HPDE6-E6E7 (cell line): Measurements from ENCODE around the gene ITLN2.
"Not testable (repeated sequence)": the region's sequence is repeated elsewhere in the genome, so short reads cannot be mapped to it uniquely, and the experiment has no call there.

ENCODE experiments used
- DNase-seq: peaks from one replicate; pipeline ENCODE4 v3.0.0; 2011; ENCODE audit warnings: missing footprints; ENCODE audit errors: extremely low spot score

Gene ITLN2

DNA sequence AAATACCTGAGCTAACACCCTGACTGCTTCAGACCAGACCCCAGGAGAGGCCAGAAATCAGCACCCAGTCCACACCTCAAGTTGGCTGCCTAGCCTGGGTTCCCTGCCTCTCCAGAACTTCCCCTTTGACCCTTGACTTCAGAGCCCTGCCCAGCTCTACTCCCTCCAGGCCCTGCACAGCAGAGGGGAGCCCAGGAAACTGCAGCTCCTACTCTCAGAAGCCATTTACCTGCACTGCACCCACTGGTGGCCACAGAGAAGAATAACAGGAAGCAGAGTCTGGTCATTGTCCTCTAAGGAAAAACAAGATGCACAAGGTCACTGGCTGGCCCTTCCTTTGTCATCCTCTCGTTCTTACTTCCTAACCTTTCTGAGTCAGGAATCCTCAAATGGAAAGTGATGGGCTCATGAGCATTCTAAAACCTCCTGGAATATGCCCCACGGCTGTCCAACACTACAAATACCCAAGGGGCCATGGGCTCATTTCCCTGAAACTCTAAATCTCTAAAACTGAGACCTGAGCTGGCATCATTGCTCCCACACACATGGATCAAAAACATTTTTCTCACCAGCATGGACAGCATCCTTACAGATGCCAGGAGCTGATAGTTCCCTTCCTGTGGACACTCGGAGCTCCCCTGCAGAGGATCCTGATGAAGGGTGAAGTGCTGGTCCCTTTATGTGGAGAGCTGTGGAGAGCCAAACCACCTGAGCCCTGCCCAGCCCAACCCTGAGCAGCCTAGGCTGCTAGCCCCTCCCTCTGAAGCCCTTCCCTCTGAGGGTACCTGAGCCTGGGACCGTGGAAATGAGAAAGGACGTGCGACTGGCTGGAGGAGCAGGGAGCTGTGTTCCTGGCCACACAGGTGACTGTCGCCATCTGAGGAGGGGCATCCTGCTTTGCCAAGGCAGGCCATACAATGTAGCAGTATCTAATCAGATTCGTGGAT, at the start of gene ITLN2:
Gene ITLN2 (minus strand): TSS at position 652 of the 947 bp plus-strand sequence. CDS start 68 bp downstream, at position 584.
- DNase-seq = no peak

DNA sequence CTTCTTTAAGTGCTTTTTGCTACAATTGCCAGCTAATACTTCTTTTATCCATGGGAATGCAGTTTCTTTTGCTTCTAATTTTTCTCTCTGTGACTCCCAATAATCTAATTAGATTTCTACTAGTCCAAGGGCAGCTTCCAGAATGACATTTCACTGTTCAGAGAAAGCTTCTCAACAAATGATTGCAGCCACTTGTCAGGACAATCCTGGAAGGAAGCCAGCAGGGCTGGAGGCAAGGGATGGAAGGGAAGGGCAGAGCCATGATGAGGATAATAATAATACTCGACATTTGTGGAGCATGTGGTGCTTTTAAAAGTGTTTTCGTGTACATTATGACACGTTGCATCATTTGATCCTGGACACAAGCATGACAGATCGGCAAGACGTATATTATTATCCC, 46.9 kb upstream of the ITLN2 start:
- DNase-seq = no peak

DNA sequence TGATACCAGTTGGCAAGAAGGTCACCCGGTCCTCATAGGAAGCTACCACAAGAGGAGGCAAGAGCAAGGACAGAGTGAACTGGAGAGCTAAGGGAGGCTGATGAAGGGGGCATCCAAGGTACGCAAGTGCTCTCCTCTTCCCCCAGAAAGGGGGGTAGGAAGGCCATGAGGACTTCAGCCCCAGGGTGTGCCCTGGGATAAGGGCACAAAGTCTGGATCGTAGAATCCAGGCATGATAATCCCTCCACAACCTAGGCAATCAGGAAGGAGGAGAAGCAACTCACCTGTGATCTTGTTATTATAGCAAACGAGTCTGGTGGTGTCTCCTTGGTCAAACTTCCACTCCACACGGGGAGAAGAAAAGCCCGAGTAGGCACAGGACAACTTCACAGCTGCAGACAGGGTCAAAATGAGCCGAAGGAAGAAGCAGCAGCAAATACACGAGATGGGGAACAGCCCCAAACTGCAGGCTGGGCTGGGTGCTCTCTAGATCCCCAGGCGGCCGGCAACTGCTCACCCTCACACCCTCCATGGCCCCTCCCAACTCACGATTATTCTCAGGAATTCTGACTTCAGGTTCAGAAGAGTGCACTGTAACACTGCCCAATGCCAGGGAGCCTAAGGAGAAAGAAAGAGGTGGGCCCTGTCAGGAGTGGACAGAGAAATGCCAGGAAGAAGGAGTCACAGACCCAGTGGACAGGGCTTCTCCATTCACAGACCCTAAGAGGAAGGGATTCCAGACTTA, 46.3 kb upstream of the ITLN2 start:
- no peak for DNase-seq

DNA sequence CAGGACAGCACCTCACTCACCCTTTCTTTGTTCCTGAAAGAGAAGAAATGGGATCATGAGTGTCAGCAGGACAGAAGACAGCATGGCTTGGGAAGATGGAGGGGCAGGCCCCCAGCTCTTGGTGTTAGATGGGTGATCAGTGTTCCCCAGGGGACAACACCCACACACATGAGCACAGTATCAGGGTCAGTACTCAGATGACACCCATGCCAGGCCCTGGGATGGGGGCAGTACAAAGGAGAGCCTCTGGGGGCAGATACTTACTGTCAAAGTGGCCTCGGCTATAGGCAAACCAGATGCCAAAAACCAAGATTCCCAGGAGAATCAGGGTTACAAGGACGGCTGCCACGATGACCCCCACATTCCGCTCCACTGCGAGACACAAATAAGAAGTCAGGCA, 44.8 kb upstream of the ITLN2 start:
- DNase-seq = no peak

DNA sequence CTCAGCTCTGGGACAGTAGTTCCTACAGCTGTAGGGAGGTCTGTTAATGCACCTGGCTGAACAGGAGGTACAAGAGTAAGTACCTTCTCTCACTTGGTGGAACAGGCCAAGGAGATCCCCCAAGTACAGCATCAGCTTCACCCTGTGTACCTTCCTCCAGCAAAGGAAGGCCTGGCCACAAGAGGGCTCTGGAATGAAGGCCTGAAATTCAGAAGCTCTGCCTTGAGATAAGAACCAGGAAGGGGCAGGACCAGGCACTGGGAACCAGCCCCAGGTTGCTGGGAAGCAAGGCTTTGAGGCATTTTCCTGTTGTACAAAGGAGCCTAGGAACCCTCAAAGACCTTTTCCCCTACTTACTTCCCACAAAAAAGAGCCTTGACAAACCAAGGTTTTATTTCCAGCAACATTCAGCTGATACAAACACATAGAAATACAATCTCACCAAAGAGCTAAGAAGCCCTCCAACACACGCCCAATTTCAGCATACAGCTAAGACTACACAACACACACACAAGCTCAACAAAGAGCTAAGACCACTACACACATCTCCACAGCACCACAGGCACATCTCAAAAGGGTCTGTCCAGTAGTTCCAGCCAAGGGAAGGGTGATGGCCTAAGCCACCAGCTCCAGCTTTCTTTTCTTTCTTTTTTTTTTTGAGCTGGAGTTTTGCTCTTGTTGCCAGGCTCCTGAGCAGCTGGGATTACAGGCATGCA, 42.9 kb upstream of the ITLN2 start:
- peak; percentile 79 for DNase-seq

DNA sequence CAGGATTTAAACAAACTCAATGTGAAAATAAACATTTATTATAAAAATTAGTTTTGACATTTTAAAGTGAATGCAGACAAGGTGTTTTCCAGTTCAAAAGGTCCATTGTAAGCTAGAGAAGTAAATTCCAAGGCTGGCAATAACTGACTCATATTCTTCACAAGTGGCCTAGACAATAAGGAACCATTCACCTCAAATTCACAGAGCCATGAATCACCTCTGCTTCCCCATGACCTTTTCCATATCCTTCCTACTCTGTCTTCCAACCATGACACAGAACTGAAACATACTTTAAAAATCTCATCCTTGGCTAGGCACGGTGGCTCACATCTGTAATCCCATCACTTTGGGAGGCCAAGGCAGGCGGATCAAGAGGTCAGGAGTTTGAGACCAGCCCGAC, 41.6 kb upstream of the ITLN2 start:
- DNase-seq = peak; percentile 84

DNA sequence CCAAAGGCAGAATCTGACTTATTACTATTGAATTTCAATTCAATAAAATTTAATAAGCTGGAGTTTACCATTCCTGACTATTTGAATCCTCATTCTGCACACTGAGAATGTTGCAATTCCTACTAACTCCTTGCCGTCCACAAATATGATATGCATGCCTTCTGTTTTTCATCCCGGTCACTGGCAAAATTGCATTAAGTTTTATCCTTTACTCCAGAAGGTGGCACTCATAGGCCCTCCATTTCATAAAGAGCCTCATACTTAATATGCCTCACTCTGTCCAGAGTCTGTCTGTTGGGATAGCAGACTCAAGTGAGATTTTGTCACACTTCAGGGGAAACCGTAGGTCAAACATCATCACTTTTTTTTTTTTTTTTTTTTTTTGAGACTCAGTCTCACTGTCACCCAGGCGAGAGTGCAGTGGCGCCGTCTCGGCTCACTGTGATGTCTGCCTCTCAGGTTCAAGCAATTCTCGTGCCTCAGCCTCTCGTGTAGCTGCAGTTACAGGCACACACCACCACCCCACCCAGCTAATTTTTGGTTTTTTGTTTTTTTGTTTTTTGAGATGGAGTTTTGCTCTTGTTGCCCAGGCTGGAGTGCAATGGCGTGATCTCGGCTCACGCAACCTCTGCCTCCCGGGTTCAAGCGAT, 39.1 kb upstream of the ITLN2 start:
- DNase-seq = no peak

DNA sequence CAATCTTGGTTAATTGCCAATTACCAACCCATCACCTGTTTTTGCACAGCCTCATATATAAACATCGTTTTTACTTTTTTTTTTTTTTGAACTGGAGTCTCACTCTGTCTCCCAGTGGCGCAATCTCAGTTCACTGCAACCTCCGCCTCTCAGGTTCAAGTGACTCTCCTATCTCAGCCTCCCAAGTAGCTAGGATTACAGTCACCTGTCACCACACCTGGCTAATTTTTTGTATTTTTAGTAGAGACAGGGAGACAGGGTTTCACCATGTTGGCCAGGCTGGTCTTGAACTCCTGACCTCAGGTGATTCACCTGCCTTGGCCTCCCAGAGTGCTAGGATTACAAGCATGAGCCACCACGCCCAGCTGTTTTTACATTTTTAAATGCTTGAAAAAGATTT, 37.4 kb upstream of the ITLN2 start:
- DNase-seq = not testable (repeated sequence)

DNA sequence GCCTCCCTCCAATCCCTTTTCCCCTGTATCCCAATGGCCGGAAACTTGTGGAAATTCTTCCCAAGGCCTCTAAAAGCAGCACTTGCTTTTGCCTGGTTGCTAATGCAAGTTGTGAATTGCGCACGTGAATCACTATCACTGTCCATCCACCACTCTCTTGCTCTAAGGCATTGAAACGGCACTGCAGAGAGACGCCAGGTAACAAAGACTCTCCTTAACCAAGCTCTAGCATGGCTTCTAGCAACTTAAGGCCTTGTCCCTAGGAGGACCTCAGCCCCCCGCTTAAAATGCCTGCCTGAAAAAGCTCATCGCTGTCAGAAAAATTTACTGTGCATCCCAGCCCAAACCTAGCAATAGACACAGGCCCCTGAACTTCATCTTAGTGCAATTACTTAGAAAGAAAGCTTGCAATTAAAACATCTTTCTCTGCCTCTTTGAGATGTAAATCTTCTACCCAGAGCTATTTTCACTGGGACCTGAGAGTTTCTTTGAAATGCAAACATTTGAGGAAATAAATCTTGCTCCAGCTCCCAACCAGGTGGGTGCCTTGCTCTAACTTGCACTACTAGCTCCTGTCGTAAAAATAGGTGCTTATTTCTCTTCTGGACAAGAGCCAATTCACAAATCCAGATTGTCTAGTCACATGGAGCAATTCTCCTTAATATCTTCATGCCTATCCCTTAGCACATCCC, 32.9 kb upstream of the ITLN2 start:
- DNase-seq = no peak

DNA sequence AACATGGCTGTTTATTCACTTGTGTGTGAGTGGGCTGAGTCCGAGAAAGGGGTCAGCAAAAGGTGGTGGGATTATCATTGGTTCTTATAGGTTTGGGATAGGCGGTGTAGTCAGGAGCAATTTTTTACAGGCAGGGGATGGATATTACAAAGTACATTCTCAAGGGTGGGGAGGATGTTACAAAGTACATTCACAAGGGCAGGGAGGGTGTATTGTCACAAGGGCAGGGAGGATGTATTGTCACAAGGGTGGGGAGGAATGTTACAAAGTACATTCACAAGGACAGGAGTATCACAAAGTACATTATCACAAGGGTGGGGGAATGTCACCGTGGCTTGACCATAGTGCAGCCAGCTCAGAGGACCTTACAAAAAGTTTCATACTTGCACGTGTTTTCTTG, 31.1 kb upstream of the ITLN2 start:
- DNase-seq = no peak

DNA sequence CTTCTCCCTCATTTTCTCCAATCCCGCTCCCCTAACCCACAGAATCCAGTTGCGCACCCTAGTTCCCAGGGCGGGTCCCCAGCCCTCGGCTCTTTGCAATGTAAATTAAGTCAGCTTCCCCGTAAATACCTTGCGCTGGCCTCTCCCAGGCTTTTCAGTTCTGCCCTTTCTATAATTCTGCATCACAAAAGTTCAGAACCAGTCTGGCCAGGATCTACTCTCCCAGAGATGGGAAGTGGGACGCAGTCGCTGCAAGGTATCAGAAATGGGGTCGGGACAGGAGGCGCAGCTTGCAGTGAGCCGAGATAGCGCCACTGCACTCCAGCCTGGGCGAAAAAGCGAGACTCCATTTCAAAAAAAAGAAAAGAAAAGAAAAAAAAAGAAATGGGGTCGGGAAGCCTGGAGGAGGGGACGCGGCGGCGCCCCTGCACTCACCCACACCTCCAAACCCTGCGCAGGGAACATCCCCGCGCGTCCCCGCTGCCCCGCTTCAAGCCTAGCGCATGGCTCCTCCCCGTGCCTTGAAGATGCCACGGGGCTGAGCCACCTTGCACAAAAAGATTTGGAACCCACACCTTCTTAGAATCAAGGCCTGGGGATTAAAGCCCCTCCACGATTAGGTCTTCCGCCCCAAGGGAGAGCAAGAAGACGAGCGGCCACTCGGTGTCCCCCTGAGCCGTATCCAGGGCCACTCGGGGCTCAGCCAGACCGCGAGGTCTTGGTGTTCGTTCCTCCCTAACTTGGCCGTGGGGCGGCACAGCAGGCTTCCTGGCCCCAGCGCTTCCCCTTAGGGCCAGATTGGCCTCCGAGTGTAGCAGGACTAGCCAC, 27.2 kb upstream of the ITLN2 start:
- no peak for DNase-seq

DNA sequence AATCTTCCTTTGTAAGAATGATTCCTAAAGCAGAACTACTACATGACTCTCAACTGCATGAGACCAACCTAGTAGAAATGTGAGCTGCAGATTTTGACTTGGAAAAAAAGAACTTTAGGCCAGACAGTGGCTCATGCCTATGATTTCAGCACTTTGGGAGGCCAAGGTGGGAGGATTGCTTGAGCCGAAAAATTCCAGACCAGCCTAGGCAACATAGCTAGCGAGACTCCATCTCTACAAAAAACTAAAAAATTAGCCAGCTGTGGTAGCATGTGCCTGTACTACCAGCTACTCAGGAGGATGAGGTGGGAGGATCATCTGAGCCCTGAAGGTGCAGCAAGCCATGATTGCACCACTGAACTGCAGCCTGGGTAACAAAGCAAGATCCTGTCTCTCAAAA, 24.7 kb upstream of the ITLN2 start:
- no peak for DNase-seq

DNA sequence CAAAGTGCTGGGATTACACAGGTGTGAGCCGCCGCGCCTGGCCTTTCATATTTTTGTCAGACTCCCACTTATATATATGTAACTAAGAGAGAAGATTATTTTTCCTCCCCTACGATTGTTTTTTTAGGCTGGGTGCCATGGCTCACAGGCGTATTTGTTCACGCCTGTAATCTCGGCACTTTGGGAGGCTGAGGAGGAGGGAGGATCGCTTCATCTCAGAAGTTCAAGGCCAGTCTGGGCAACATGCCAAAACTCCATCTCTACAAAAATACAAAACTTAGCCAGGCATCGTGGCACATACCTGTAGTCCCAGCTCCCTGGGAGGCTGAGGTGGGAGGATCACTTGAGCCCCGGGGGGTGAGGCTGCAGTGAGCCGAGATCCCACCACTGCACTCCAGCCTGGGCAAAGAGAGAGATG, 23.9 kb upstream of the ITLN2 start:
- DNase-seq = no peak

DNA sequence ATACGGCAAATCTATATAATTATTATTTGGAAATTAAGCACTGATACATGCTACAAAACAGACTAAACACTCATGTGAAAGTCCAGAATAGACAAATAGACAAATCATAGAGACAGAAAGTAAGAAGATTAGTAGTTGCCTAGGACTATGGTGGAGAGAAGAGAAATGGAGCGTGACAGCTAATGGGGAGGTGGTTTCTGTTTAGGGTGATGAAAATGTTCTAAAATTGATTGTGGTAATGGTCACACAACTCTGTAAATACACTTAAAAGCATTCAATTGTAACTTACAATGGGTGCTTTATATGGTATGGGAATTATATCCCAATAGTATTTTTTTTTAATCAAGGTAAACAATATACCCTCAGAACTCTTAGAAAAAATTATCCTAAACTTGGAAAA, 20.4 kb upstream of the ITLN2 start:
- DNase-seq = no peak

DNA sequence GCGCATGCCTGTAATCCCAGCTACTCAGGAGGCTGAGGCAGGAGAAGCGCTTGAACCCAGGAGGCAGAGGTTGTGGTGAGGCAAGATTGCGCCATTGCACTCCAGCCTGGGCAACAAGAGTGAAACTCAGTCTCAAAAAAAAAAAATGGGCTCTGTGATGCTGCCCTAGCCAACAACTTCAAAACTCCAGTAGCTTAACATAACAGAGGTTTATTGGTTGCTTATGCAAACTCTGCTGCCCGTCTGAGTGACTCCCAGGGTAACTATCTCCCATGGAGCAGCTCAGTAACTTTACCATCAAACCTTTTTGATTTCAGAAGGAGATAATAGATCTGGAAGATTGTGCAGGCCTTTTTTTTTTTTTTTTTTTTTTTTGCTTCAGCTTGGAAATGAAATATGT, 18.9 kb upstream of the ITLN2 start:
- DNase-seq = no peak

DNA sequence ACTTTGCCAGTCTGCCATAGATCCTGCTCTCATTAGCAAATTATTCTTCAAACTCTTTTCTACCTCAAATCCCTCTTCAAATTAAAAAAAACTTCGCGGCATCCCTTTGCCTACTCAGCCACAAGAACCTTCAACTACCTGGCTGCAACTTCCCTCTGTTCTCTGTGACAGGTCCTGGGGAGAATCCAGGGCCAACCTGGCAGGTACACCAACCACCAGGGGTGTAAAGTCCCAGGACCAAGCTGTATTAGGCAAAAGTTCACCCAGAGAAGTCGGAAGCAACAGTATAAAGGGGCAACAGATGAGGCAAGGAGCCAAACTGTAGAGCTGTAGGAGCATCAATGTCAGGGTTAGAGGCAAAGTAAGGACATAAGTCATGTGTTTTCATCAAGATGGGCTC, 18.3 kb upstream of the ITLN2 start:
- DNase-seq = no peak

DNA sequence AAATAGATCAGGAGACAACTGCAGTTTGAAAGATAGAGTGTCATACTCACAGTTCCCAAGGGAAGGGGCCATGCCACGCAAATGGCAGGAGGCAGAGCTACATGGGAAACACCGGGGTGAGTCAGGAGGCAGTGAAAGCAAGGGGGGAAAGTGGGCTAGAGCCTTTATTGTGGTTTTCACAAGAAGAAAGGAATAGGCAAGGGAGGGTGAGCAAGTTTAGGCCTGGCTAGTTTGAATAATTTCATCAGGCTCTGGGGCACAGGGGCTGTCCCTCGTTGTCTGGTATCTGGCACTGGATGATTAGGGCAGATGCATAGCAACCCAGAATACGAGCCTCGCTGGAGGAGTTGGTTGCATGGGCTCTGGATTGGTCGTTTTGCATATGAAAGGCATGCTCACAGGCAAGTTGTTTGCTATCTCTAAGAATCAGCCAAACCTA, 17.0 kb upstream of the ITLN2 start:
- no peak for DNase-seq

DNA sequence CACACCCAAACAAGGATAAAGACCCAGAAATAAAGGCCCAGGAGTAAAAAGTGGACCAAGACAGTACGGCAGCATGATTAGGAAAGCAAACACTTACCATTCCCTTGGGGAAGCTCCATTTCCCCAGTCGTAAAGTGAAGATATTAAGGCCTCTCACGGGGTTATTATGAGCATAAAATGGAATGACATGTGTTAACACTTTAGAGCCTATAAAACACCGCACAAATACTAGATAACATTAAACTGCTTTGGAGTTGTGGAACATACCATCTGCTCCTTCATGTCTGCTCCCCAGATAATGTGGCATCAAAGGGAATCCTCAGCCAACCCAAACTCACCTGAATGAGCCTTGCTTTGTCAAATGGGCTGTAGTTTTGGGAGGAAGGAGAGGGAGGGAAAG, 8.9 kb upstream of the ITLN2 start:
- DNase-seq = no peak

DNA sequence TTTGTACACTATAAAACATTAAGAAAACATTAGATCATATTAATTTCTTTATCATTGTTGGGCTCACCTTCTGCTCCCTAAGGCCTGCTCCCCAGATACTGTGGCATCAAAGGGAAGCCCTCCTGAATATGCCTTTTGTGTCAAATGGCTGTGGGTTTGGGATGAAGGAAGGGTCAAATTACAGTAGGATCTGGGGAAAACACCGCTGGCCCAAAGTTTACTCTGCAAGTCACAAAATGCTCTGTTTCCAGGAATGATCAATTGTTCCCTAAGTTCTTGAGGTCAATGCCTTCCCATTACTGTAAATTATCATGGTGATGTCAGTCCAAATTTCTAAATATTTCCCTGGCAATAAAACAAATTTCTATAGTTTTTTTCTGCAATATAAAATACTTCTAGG, 6.8 kb upstream of the ITLN2 start:
- no peak for DNase-seq

DNA sequence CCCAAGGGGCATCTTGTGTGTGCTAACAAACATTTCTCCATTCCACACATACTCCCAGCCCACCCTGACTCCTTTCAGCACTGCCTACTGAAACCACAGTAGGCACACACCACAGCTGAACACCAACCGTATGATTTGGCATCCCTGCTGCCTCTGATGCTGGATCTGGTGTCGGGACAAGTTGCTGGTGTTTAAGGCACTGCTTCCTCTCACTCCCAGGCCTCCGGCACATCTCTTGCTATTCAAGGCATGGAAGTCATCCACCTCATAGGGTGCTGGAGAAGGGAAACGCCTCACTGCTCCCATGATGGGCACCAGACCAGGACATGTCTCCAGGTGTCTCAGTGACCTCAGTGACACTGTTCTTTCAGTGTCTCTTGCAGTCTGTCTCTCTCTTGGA, 2.4 kb upstream of the ITLN2 start:
- DNase-seq = no peak
